GM12878 (cell line): ENCODE data around the gene KDELR1. TPM values are rescaled to one million over a fixed set of nuclear protein-coding genes. Genes with fewer than 3 reads are reported as not detected.

Source experiments
- ATAC-seq: fragments of 200-7000 bp; cut with Tn5 transposase; 3 replicates; pipeline ENCODE4 v1.9.1; 2020; ENCODE audit warnings: mild to moderate bottlenecking, moderate library complexity
- BruUV-seq: library from RNA; stranded (reverse); fragments of 400-500 nt; replicated peaks from 2 replicates; lab custom pipeline; 2021; lab: Mats Ljungman, UMichigan
- CTCF ChIA-PET: fragments of 300-600 bp; sonication (Branson Sonifier 250); formaldehyde crosslinking; extraction: SDS; loops from one replicate; lab custom pipeline; 2021; ENCODE audit warnings: inconsistent platforms; lab: Yijun Ruan, JAX
- POLR2A ChIA-PET: fragments of 350-600 bp; formaldehyde crosslinking; extraction: SDS; loops from one replicate; lab custom pipeline; 2021; ENCODE audit warnings: inconsistent platforms; lab: Charles Lee
- RAD21 ChIA-PET: fragments of 300-600 bp; sonication (Branson Sonifier 250); formaldehyde crosslinking; loops from one replicate; lab custom pipeline; 2023; ENCODE audit warnings: antibody characterized with exemption; ENCODE audit not compliant: unreplicated experiment; lab: Charles Lee
- SMC1A ChIA-PET: fragments of 300-600 bp; sonication (Branson Sonifier 250); formaldehyde crosslinking; loops from one replicate; lab custom pipeline; 2023; ENCODE audit not compliant: unreplicated experiment, uncharacterized antibody; lab: Charles Lee
- DNase-seq: peaks from one replicate; pipeline ENCODE4 v3.0.0-alpha.2; 2011; ENCODE audit warnings: low read depth, low spot score
- FAIRE-seq: peaks from 3 replicates; lab custom pipeline; 2011; peaks lifted over from hg19 to GRCh38; lab: Jason Lieb, UNC
- H2AFZ ChIP-seq: 2 replicates; pipeline ENCODE4 v1.6.0; 2011; ENCODE audit warnings: low read depth, low read length, control low read depth; ENCODE audit not compliant: control insufficient read depth
- H3K27ac ChIP-seq: 2 replicates; pipeline ENCODE4 v1.5.1; 2011; ENCODE audit warnings: control low read depth; ENCODE audit not compliant: control insufficient read depth, insufficient read depth
- H3K27me3 ChIP-seq, 2 experiments: replicated peaks in 1 of 2; 2 replicates each; pipeline versions ENCODE4 v1.6.0 to v1.6.1; 2011; ENCODE audit warnings: low read length in 1 of 2; ENCODE audit not compliant: control insufficient read depth in 2 of 2, insufficient read depth in 2 of 2
- H3K36me3 ChIP-seq, 2 experiments: 2 replicates each; pipeline ENCODE4 v1.5.1; 2011; ENCODE audit warnings: low read length in 1 of 2; ENCODE audit not compliant: control insufficient read depth in 2 of 2, insufficient read depth in 2 of 2
- H3K4me1 ChIP-seq: 2 replicates; pipeline ENCODE4 v1.6.1; 2011; ENCODE audit warnings: mild to moderate bottlenecking, low read length, moderate library complexity, mixed read lengths; ENCODE audit not compliant: control insufficient read depth, insufficient read depth
- H3K4me2 ChIP-seq: 2 replicates; pipeline ENCODE4 v1.6.0; 2011; ENCODE audit warnings: control low read depth; ENCODE audit not compliant: control insufficient read depth, insufficient read depth
- H3K4me3 ChIP-seq: fragments of 200-600 bp; sonication (generic); 2 replicates; pipeline ENCODE4 v1.5.1; 2016
- H3K79me2 ChIP-seq: 2 replicates; pipeline ENCODE4 v1.6.0; 2011; ENCODE audit warnings: low read length; ENCODE audit not compliant: control insufficient read depth, insufficient read depth
- H3K9ac ChIP-seq: 2 replicates; pipeline ENCODE4 v1.8.0; 2011; ENCODE audit warnings: low read length, control low read depth, mixed read lengths; ENCODE audit not compliant: control insufficient read depth, insufficient read depth
- H3K9me3 ChIP-seq: replicated peaks from 3 replicates; pipeline ENCODE4 v1.5.1; 2011; ENCODE audit warnings: mild to moderate bottlenecking, low read length; ENCODE audit not compliant: control insufficient read depth, insufficient read depth
- H4K20me1 ChIP-seq: 2 replicates; pipeline ENCODE4 v1.6.0; 2011; ENCODE audit not compliant: control insufficient read depth, insufficient read depth
- CREB1 ChIP-seq: IDR thresholded peaks from 2 replicates; pipeline ENCODE4 v1.6.1; 2012; ENCODE audit warnings: low read depth, mild to moderate bottlenecking, inconsistent platforms
- ESRRA ChIP-seq: IDR thresholded peaks from 2 replicates; pipeline ENCODE4 v1.6.1; 2012; ENCODE audit warnings: mild to moderate bottlenecking, low read length, improper control_type of control experiment
- MYB ChIP-seq: fragments of 150-350 bp; IDR thresholded peaks from 2 replicates; pipeline ENCODE4 v1.6.1; 2014; ENCODE audit warnings: mild to moderate bottlenecking, low read depth, low read length, borderline replicate concordance
- NRF1 ChIP-seq: conservative IDR thresholded peaks from 2 replicates; pipeline ENCODE4 v1.6.1; 2011; ENCODE audit warnings: mild to moderate bottlenecking, low read depth, low read length, improper control_type of control experiment
- RAD51 ChIP-seq: fragments of 450-650 bp; IDR thresholded peaks from 2 replicates; pipeline ENCODE4 v1.6.1; 2016; ENCODE audit warnings: moderate library complexity, mild to moderate bottlenecking, inconsistent platforms
- RUNX3 ChIP-seq: IDR thresholded peaks from 2 replicates; pipeline ENCODE4 v1.6.1; 2012; ENCODE audit warnings: low read length, inconsistent platforms
- TCF7 ChIP-seq: IDR thresholded peaks from 2 replicates; pipeline ENCODE4 v1.6.1; 2014; ENCODE audit warnings: antibody characterized with exemption, borderline replicate concordance
- WGBS: methylation state at CpG from one replicate; pipeline ENCODE4 v1.1.6; 2016; ENCODE audit warnings: low lambda C conversion rate; ENCODE audit not compliant: insufficient replicate concordance, insufficient coverage; ENCODE audit errors: missing lambda C conversion rate; 5-methylcytosine and 5-hydroxymethylcytosine counted together
- in situ Hi-C: fragments of 300-500 bp; cut with MboI; formaldehyde crosslinking; loops from 9 replicates; pipeline ENCODE4 v1.14.3; 2018; ENCODE audit warnings: mixed read lengths
- intact Hi-C: fragments of 100-400 bp; cut with micrococcal nuclease; formaldehyde crosslinking; loops from one replicate; pipeline ENCODE4 v1.14.2; 2022; ENCODE audit not compliant: unreplicated experiment
- polyA plus RNA-seq, 11 experiments: library from polyadenylated mRNA; depleted of rRNA in 4 of 11; unstranded in 6 of 11; stranded (reverse) in 5 of 11; fragments of >200 nt; fragmentation: Nextera tagmentation in 4 of 11; fragmentation: Illumina TruSeq in 1 of 11; extraction: Ambion mirVana in 4 of 11; extraction: Trizol in 1 of 11; gene quantifications; 1 replicate in 1 of 11; 2 replicates in 10 of 11; pipeline versions ENCODE4 v1.2.1 to v1.2.3, GENCODE V29; 2011 to 2016; ENCODE audit warnings: inconsistent platforms in 2 of 11, missing spikeins in 2 of 11, low read depth in 1 of 11
- total RNA-seq, 4 experiments: library from RNA; depleted of rRNA in 3 of 4; stranded (reverse); fragments of >200 nt in 3 of 4; fragmentation: Illumina TruSeq in 1 of 4; extraction: Trizol in 1 of 4; gene quantifications; 2 replicates each; pipeline versions ENCODE4 v1.2.1 to v1.2.3, GENCODE V29; 2013 to 2021
- TF ChIP-seq, protein P1 (sequence below): fragments of 150-350 bp; IDR thresholded peaks from 2 replicates; pipeline ENCODE4 v1.6.1; 2016; ENCODE audit warnings: low read depth, low read length
- TF ChIP-seq, protein P2 (sequence below): fragments of 450-650 bp; IDR thresholded peaks from 2 replicates; pipeline ENCODE4 v1.6.1; 2014; ENCODE audit warnings: mild to moderate bottlenecking
- TF ChIP-seq, protein P3 (sequence below): IDR thresholded peaks from 2 replicates; pipeline ENCODE4 v1.6.1; 2011; ENCODE audit warnings: borderline replicate concordance, low read depth, mild to moderate bottlenecking, moderate library complexity, mixed read lengths, low read length; ENCODE audit not compliant: insufficient read depth; ENCODE audit errors: extremely low read length
- TF ChIP-seq, protein P4 (sequence below): fragments of 450-650 bp; IDR thresholded peaks from 2 replicates; pipeline ENCODE4 v1.6.1; 2017; ENCODE audit warnings: mild to moderate bottlenecking, moderate library complexity

Gene KDELR1
- total and polyA plus RNA-seq, 10 of the 15 experiments (the other 5 are each of a cell fraction or from before 2014, with no cell fraction given): 2.3 to 71.0 (median 45.2) TPM

DNA sequence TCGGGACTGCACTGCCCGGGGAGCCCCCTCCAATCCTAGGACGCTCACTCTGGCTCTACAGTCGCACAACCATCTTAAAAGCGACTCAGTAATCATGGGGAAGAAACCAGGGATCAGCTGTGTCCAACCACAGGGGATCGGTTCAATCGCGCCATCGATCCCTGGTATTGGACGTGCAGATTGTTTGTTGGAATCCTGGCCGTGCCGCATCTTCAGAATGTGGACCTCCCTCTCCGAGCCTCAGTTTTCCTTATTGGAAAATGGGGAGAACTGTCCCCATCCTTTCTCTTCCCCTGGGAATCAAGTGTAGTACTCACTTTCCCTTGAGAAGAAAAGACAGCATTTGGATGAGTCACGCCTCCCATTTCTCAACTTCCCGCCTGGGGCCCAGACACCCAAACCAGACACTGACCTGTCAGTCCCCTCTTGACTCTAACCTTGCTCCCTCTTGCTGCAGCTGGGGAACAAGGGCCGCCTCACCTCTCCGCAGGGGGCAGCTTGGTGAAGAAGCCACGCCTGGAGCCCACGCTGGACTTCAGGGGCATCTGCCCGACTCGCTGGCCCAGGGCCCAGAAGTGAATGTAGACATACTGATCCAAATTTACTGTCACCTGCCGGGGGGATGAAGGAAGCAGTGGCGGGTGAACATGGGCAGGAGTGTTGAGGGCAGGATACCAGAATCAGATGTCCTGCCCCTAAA lies 48.4 kb downstream of the KDELR1 start:
- ChIA-PET POLR2A (no interaction called here), RAD21 (no interaction called here), SMC1A (no interaction called here), CTCF (no interaction called here)
- Histone ChIP-seq H3K4me2 (no peak overlapping the region), H3K27ac (no peak overlapping the region), H3K79me2 (no peaks in the 10 kb centered on the region), H4K20me1 (no peaks in the 10 kb centered on the region), H2AFZ (no peak overlapping the region), H3K4me3 (no peak overlapping the region), H3K4me1 (no peaks in the 10 kb centered on the region), H3K36me3 (peaks cover 0 to 2% of the 10 kb centered on the region in 2 experiments; a peak in 3 of 4 replicates), H3K9me3 (no peaks in the 10 kb centered on the region), H3K9ac (no peak overlapping the region), H3K27me3 (no peaks in the 10 kb centered on the region)
- intact Hi-C loops: no loop called here
- FAIRE-seq (no peak), DNase-seq (no peak), ATAC-seq (no peak)
- WGBS: 89% methylated on average over 23 of the region's 23 CpGs
- no peak for TF ChIP-seq RAD51
- TF ChIP-seq, protein P1, sequence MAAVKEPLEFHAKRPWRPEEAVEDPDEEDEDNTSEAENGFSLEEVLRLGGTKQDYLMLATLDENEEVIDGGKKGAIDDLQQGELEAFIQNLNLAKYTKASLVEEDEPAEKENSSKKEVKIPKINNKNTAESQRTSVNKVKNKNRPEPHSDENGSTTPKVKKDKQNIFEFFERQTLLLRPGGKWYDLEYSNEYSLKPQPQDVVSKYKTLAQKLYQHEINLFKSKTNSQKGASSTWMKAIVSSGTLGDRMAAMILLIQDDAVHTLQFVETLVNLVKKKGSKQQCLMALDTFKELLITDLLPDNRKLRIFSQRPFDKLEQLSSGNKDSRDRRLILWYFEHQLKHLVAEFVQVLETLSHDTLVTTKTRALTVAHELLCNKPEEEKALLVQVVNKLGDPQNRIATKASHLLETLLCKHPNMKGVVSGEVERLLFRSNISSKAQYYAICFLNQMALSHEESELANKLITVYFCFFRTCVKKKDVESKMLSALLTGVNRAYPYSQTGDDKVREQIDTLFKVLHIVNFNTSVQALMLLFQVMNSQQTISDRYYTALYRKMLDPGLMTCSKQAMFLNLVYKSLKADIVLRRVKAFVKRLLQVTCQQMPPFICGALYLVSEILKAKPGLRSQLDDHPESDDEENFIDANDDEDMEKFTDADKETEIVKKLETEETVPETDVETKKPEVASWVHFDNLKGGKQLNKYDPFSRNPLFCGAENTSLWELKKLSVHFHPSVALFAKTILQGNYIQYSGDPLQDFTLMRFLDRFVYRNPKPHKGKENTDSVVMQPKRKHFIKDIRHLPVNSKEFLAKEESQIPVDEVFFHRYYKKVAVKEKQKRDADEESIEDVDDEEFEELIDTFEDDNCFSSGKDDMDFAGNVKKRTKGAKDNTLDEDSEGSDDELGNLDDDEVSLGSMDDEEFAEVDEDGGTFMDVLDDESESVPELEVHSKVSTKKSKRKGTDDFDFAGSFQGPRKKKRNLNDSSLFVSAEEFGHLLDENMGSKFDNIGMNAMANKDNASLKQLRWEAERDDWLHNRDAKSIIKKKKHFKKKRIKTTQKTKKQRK: no peak
- TF ChIP-seq RUNX3: no peak
- no peak for TF ChIP-seq ESRRA
- no peak for TF ChIP-seq NRF1
- TF ChIP-seq CREB1: no peak
- TF ChIP-seq, protein P2, sequence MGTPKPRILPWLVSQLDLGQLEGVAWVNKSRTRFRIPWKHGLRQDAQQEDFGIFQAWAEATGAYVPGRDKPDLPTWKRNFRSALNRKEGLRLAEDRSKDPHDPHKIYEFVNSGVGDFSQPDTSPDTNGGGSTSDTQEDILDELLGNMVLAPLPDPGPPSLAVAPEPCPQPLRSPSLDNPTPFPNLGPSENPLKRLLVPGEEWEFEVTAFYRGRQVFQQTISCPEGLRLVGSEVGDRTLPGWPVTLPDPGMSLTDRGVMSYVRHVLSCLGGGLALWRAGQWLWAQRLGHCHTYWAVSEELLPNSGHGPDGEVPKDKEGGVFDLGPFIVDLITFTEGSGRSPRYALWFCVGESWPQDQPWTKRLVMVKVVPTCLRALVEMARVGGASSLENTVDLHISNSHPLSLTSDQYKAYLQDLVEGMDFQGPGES: no peak
- no peak for TF ChIP-seq MYB
- TF ChIP-seq TCF7: no peak
- TF ChIP-seq, protein P3, sequence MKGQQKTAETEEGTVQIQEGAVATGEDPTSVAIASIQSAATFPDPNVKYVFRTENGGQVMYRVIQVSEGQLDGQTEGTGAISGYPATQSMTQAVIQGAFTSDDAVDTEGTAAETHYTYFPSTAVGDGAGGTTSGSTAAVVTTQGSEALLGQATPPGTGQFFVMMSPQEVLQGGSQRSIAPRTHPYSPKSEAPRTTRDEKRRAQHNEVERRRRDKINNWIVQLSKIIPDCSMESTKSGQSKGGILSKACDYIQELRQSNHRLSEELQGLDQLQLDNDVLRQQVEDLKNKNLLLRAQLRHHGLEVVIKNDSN: no peak
- TF ChIP-seq, protein P4, sequence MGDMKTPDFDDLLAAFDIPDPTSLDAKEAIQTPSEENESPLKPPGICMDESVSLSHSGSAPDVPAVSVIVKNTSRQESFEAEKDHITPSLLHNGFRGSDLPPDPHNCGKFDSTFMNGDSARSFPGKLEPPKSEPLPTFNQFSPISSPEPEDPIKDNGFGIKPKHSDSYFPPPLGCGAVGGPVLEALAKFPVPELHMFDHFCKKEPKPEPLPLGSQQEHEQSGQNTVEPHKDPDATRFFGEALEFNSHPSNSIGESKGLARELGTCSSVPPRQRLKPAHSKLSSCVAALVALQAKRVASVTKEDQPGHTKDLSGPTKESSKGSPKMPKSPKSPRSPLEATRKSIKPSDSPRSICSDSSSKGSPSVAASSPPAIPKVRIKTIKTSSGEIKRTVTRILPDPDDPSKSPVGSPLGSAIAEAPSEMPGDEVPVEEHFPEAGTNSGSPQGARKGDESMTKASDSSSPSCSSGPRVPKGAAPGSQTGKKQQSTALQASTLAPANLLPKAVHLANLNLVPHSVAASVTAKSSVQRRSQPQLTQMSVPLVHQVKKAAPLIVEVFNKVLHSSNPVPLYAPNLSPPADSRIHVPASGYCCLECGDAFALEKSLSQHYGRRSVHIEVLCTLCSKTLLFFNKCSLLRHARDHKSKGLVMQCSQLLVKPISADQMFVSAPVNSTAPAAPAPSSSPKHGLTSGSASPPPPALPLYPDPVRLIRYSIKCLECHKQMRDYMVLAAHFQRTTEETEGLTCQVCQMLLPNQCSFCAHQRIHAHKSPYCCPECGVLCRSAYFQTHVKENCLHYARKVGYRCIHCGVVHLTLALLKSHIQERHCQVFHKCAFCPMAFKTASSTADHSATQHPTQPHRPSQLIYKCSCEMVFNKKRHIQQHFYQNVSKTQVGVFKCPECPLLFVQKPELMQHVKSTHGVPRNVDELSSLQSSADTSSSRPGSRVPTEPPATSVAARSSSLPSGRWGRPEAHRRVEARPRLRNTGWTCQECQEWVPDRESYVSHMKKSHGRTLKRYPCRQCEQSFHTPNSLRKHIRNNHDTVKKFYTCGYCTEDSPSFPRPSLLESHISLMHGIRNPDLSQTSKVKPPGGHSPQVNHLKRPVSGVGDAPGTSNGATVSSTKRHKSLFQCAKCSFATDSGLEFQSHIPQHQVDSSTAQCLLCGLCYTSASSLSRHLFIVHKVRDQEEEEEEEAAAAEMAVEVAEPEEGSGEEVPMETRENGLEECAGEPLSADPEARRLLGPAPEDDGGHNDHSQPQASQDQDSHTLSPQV: no peak
- BruUV-seq: no TSS peak
- in situ Hi-C loops: no loop called here
